IMR-90 (cell line): ENCODE data around the gene SH3D21. TPM values are rescaled to one million over a fixed set of nuclear protein-coding genes. Genes with fewer than 3 reads are reported as not detected.
A peak's percentile ranks its signal among the peaks of the same experiment; 100 is the strongest.

Experiments
- ATAC-seq: fragments of 200-7000 bp; cut with Tn5 transposase; 2 replicates; pipeline ENCODE4 v1.9.1; 2020; ENCODE audit warnings: low read depth, mild to moderate bottlenecking, moderate library complexity
- BruUV-seq: library from RNA; stranded (reverse); fragments of 400-500 nt; replicated peaks from 2 replicates; lab custom pipeline; 2021; lab: Mats Ljungman, UMichigan
- CTCF ChIA-PET: fragments of 300-600 bp; formaldehyde crosslinking; extraction: SDS; loops from one replicate; lab custom pipeline; 2021; ENCODE audit warnings: antibody characterized with exemption; lab: Yijun Ruan, JAX
- POLR2A ChIA-PET: fragments of 300-600 bp; sonication (Branson Sonifier 250); formaldehyde crosslinking; loops from one replicate; lab custom pipeline; 2022; ENCODE audit warnings: antibody characterized with exemption; ENCODE audit not compliant: unreplicated experiment; lab: Charles Lee
- DNase-seq: peaks from one replicate; pipeline ENCODE4 v3.0.0; 2013
- H2AFZ ChIP-seq: replicated peaks from 2 replicates; pipeline ENCODE3; 2013; ENCODE audit warnings: low read length, mild to moderate bottlenecking; ENCODE audit not compliant: poor library complexity
- H2AK5ac ChIP-seq: 2 replicates; pipeline ENCODE4 v1.6.1; 2013; ENCODE audit warnings: low read depth, low read length, inconsistent platforms
- H2AK9ac ChIP-seq: replicated peaks from 2 replicates; pipeline ENCODE3; 2013; ENCODE audit warnings: mild to moderate bottlenecking, low read depth, low read length, moderate library complexity; ENCODE audit not compliant: poor library complexity
- H2BK120ac ChIP-seq: 2 replicates; pipeline ENCODE4 v1.6.1; 2013; ENCODE audit warnings: low read depth, low read length, inconsistent platforms
- H2BK15ac ChIP-seq: 3 replicates; pipeline ENCODE4 v1.6.1; 2013; ENCODE audit warnings: low read depth, low read length, inconsistent platforms
- H2BK20ac ChIP-seq: 2 replicates; pipeline ENCODE4 v1.6.1; 2013; ENCODE audit warnings: low read depth, mild to moderate bottlenecking, inconsistent platforms, low read length, moderate library complexity
- H2BK5ac ChIP-seq: 2 replicates; pipeline ENCODE4 v1.6.1; 2013; ENCODE audit warnings: mild to moderate bottlenecking, low read depth, low read length, inconsistent platforms; ENCODE audit not compliant: poor library complexity, severe bottlenecking
- H3K14ac ChIP-seq: replicated peaks from 2 replicates; pipeline ENCODE4 v1.6.1; 2013; ENCODE audit warnings: low read depth, low read length, inconsistent platforms
- H3K18ac ChIP-seq: 2 replicates; pipeline ENCODE4 v1.6.1; 2013; ENCODE audit warnings: low read depth, low read length, control low read depth
- H3K23ac ChIP-seq: 2 replicates; pipeline ENCODE4 v1.6.1; 2013; ENCODE audit warnings: low read depth, low read length, inconsistent platforms
- H3K27ac ChIP-seq: 2 replicates; pipeline ENCODE4 v1.5.1; 2013; ENCODE audit warnings: mild to moderate bottlenecking, control low read depth, low read length; ENCODE audit not compliant: insufficient read depth
- H3K27me3 ChIP-seq: 2 replicates; pipeline ENCODE4 v1.6.1; 2013; ENCODE audit warnings: low read length; ENCODE audit not compliant: control insufficient read depth, insufficient read depth
- H3K36me3 ChIP-seq: 2 replicates; pipeline ENCODE4 v1.6.1; 2013; ENCODE audit warnings: low read length, mixed read lengths; ENCODE audit not compliant: control insufficient read depth, insufficient read depth
- H3K4ac ChIP-seq: 2 replicates; pipeline ENCODE4 v1.6.1; 2013; ENCODE audit warnings: low read depth, low read length, inconsistent platforms
- H3K4me1 ChIP-seq: 2 replicates; pipeline ENCODE4 v1.6.1; 2013; ENCODE audit warnings: low read length, mixed read lengths; ENCODE audit not compliant: control insufficient read depth, insufficient read depth
- H3K4me2 ChIP-seq: 2 replicates; pipeline ENCODE4 v1.6.1; 2013; ENCODE audit warnings: low read depth, mild to moderate bottlenecking, control low read depth, low read length, moderate library complexity
- H3K4me3 ChIP-seq: 2 replicates; pipeline ENCODE4 v1.5.1; 2013; ENCODE audit warnings: low read depth, mild to moderate bottlenecking, control low read depth, low read length, moderate library complexity; ENCODE audit not compliant: insufficient read depth
- H3K56ac ChIP-seq: 2 replicates; pipeline ENCODE4 v1.6.1; 2013; ENCODE audit warnings: low read length, inconsistent platforms; ENCODE audit not compliant: insufficient read depth; ENCODE audit errors: extremely low read depth
- H3K79me1 ChIP-seq, 2 experiments: 2 replicates each; pipeline ENCODE4 v1.6.1; 2013; ENCODE audit warnings: low read length in 2 of 2, inconsistent platforms in 1 of 2, low read depth in 1 of 2
- H3K9ac ChIP-seq: 2 replicates; pipeline ENCODE4 v1.6.1; 2013; ENCODE audit warnings: low read depth, low read length, control low read depth
- H3K9me1 ChIP-seq: 2 replicates; pipeline ENCODE4 v1.6.1; 2013; ENCODE audit warnings: low read length, inconsistent platforms; ENCODE audit not compliant: insufficient read depth
- H3K9me3 ChIP-seq: 2 replicates; pipeline ENCODE4 v1.6.1; 2013; ENCODE audit warnings: low read length; ENCODE audit not compliant: control insufficient read depth, insufficient read depth
- H4K20me1 ChIP-seq: 2 replicates; pipeline ENCODE4 v1.6.1; 2013; ENCODE audit warnings: low read length, inconsistent platforms; ENCODE audit not compliant: insufficient read depth
- H4K5ac ChIP-seq: 2 replicates; pipeline ENCODE4 v1.6.1; 2013; ENCODE audit warnings: mild to moderate bottlenecking, low read depth, low read length, control low read depth
- H4K8ac ChIP-seq, 2 experiments: 2 replicates each; pipeline ENCODE4 v1.6.1; 2013; ENCODE audit warnings: low read depth in 2 of 2, low read length in 2 of 2, control low read depth in 1 of 2, inconsistent platforms in 1 of 2
- H4K91ac ChIP-seq: 2 replicates; pipeline ENCODE4 v1.6.1; 2013; ENCODE audit warnings: low read depth, low read length, inconsistent platforms; ENCODE audit not compliant: insufficient read depth
- BHLHE40 ChIP-seq: fragments of 150-350 bp; IDR thresholded peaks from 2 replicates; pipeline ENCODE4 v1.6.1; 2016; ENCODE audit warnings: mild to moderate bottlenecking, low read depth, low read length
- CEBPB ChIP-seq: IDR thresholded peaks from 2 replicates; pipeline ENCODE4 v1.6.1; 2012; ENCODE audit warnings: low read depth, low read length, improper control_type of control experiment
- FOS ChIP-seq: fragments of 150-350 bp; IDR thresholded peaks from 2 replicates; pipeline ENCODE4 v1.6.1; 2016; ENCODE audit warnings: low read depth, low read length
- MAFK ChIP-seq: IDR thresholded peaks from 2 replicates; pipeline ENCODE4 v1.6.1; 2012; ENCODE audit warnings: low read depth, low read length, improper control_type of control experiment
- MAZ ChIP-seq: IDR thresholded peaks from 2 replicates; pipeline ENCODE4 v1.6.1; 2012; ENCODE audit warnings: low read depth, mild to moderate bottlenecking, low read length, improper control_type of control experiment, moderate library complexity, borderline replicate concordance
- MXI1 ChIP-seq: IDR thresholded peaks from 2 replicates; pipeline ENCODE4 v1.6.1; 2012; ENCODE audit warnings: low read depth, mild to moderate bottlenecking, low read length, moderate library complexity, borderline replicate concordance
- NFE2L2 ChIP-seq: fragments of 150-350 bp; IDR thresholded peaks from 2 replicates; pipeline ENCODE4 v1.6.1; 2016; ENCODE audit warnings: low read depth, mild to moderate bottlenecking, low read length
- POLR2A ChIP-seq: IDR thresholded peaks from 2 replicates; pipeline ENCODE4 v1.6.1; 2012; ENCODE audit warnings: mild to moderate bottlenecking, low read depth, low read length
- RAD21 ChIP-seq: IDR thresholded peaks from 2 replicates; pipeline ENCODE4 v1.6.1; 2012; ENCODE audit warnings: low read length, improper control_type of control experiment
- RCOR1 ChIP-seq: IDR thresholded peaks from 2 replicates; pipeline ENCODE4 v1.6.1; 2012; ENCODE audit warnings: mild to moderate bottlenecking, low read length, improper control_type of control experiment; ENCODE audit not compliant: insufficient replicate concordance
- SMC3 ChIP-seq: fragments of 150-350 bp; IDR thresholded peaks from 2 replicates; pipeline ENCODE4 v1.6.1; 2016; ENCODE audit warnings: low read depth, mild to moderate bottlenecking, antibody characterized with exemption, low read length, moderate library complexity
- USF2 ChIP-seq: fragments of 150-350 bp; IDR thresholded peaks from 2 replicates; pipeline ENCODE4 v1.6.1; 2017; ENCODE audit warnings: mild to moderate bottlenecking, antibody characterized with exemption, low read length, low read depth
- WGBS, 2 experiments: methylation state at CpG; one replicate each; pipeline versions ENCODE4 v1.1.5 to v1.1.7; 2013; ENCODE audit warnings: missing lambda C conversion rate in 2 of 2; ENCODE audit not compliant: insufficient read length in 1 of 2; ENCODE audit errors: extremely low coverage in 2 of 2; 5-methylcytosine and 5-hydroxymethylcytosine counted together
- dilution Hi-C: fragments of 300-500 bp; cut with HindIII; formaldehyde crosslinking; loops from one replicate; pipeline ENCODE4 v1.14.3; 2018; ENCODE audit warnings: low sequenced_read_pairs; ENCODE audit not compliant: unreplicated experiment
- in situ Hi-C: fragments of 300-500 bp; cut with MboI; formaldehyde crosslinking; loops from 3 replicates; pipeline ENCODE4 v1.14.3; 2019; ENCODE audit warnings: low sequenced_read_pairs, inconsistent platforms, mixed read lengths
- intact Hi-C: fragments of 100-400 bp; cut with micrococcal nuclease; formaldehyde crosslinking; loops from 2 replicates; pipeline ENCODE4 v1.10.0; 2022
- polyA plus RNA-seq, 3 experiments: library from polyadenylated mRNA; depleted of rRNA; stranded (reverse); fragments of >200 nt; gene quantifications; 2 replicates each; pipeline ENCODE4 v1.2.3, GENCODE V29; 2012; ENCODE audit warnings: low replicate concordance in 1 of 3
- total RNA-seq: library from RNA; depleted of rRNA; stranded (reverse); fragments of >200 nt; gene quantifications from 2 replicates; pipeline ENCODE4 v1.2.3, GENCODE V29; 2012
- TF ChIP-seq, protein P1 (sequence below): fragments of 150-350 bp; IDR thresholded peaks from 2 replicates; pipeline ENCODE4 v1.6.1; 2016; ENCODE audit warnings: low read depth, mild to moderate bottlenecking, low read length, moderate library complexity, borderline replicate concordance
- TF ChIP-seq, protein P2 (sequence below): conservative IDR thresholded peaks from 2 replicates; pipeline ENCODE4 v1.5.1; 2012; ENCODE audit warnings: mild to moderate bottlenecking, low read depth, low read length, improper control_type of control experiment

Gene SH3D21
- total and polyA plus RNA-seq, 2 of the 4 experiments (the other 2 are of a cell fraction) = 1.8 to 11.9 TPM

GRCh38 chr1:36307601-36308330, 1.6 kb downstream of the SH3D21 start:
- Histone ChIP-seq H3K4ac (peak overlapping the region; percentile 88), H3K56ac (no peak overlapping the region), H2AFZ (peak overlapping the region; percentile 97), H2BK120ac (no peak overlapping the region), H3K14ac (peak overlapping the region; percentile 95), H3K4me2 (peak overlapping the region; percentile 80), H3K27me3 (no peaks in the 10 kb centered on the region), H3K4me1 (peaks cover 8% of the 10 kb centered on the region), H2BK20ac (no peak overlapping the region), H2BK15ac (0 out of 3 replicates have a peak overlapping the region, but pooled peaks have one; percentile 7), H4K5ac (0 out of 2 replicates have a peak overlapping the region, but pooled peaks have one; percentile 19), H3K36me3 (peaks cover 21% of the 10 kb centered on the region), H3K79me1 (peaks cover 13 to 43% of the 10 kb centered on the region in 2 experiments; a peak in 3 of 4 replicates), H3K27ac (peak overlapping the region; percentile 47; the same call in 1 of the 2 replicates), H3K9me3 (no peaks in the 10 kb centered on the region), H4K20me1 (0 out of 2 replicates have a peak, but pooled peaks cover 3% of the 10 kb centered on the region), H3K9me1 (peaks cover 8% of the 10 kb centered on the region), H4K8ac (peak overlapping the region; percentile 7 to 87; a peak in 3 of 4 replicates), H3K9ac (peak overlapping the region; percentile 76), H3K23ac (peak overlapping the region; percentile 91), H4K91ac (peak overlapping the region; percentile 53; the same call in 1 of the 2 replicates), H2AK5ac (peak overlapping the region; percentile 88), H2BK5ac (peak overlapping the region; percentile 67), H3K18ac (no peak overlapping the region), H2AK9ac (peak overlapping the region; percentile 99), H3K4me3 (peak overlapping the region; percentile 61)
- dilution Hi-C loops (no loop called here), intact Hi-C loops (loop anchor here (2.0 kb wide), 1 partner anchor 113 kb away; no protein-coding TSS in a partner anchor), in situ Hi-C loops (no loop called here)
- ChIA-PET POLR2A (no interaction called here), CTCF (no interaction called here)
- no peak for ATAC-seq
- WGBS, 2 experiments = 74% methylated on average over 5 of the region's 10 CpGs; no CpG with 5 or more reads in 1 of the 2 experiments
- DNase-seq = no peak
- no TSS peak for BruUV-seq
- TF ChIP-seq RAD21 = no peak
- no peak for TF ChIP-seq CEBPB
- TF ChIP-seq MAFK = no peak
- TF ChIP-seq, protein P1, sequence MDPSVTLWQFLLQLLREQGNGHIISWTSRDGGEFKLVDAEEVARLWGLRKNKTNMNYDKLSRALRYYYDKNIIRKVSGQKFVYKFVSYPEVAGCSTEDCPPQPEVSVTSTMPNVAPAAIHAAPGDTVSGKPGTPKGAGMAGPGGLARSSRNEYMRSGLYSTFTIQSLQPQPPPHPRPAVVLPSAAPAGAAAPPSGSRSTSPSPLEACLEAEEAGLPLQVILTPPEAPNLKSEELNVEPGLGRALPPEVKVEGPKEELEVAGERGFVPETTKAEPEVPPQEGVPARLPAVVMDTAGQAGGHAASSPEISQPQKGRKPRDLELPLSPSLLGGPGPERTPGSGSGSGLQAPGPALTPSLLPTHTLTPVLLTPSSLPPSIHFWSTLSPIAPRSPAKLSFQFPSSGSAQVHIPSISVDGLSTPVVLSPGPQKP = no peak
- TF ChIP-seq, protein P2, sequence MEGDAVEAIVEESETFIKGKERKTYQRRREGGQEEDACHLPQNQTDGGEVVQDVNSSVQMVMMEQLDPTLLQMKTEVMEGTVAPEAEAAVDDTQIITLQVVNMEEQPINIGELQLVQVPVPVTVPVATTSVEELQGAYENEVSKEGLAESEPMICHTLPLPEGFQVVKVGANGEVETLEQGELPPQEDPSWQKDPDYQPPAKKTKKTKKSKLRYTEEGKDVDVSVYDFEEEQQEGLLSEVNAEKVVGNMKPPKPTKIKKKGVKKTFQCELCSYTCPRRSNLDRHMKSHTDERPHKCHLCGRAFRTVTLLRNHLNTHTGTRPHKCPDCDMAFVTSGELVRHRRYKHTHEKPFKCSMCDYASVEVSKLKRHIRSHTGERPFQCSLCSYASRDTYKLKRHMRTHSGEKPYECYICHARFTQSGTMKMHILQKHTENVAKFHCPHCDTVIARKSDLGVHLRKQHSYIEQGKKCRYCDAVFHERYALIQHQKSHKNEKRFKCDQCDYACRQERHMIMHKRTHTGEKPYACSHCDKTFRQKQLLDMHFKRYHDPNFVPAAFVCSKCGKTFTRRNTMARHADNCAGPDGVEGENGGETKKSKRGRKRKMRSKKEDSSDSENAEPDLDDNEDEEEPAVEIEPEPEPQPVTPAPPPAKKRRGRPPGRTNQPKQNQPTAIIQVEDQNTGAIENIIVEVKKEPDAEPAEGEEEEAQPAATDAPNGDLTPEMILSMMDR = no peak
- no peak for TF ChIP-seq RCOR1
- TF ChIP-seq BHLHE40 = no peak
- no peak for TF ChIP-seq POLR2A
- no peak for TF ChIP-seq MAZ
- no peak for TF ChIP-seq SMC3
- TF ChIP-seq USF2 = no peak
- TF ChIP-seq NFE2L2 = no peak
- no peak for TF ChIP-seq FOS
- TF ChIP-seq MXI1 = no peak
